Activated CD4-positive, CD25-positive, alpha-beta regulatory T cell treated with anti-CD3 and anti-CD28 coated beads, Interleukin-2, amount 50 U/mL, for 72 hours (primary cell): ENCODE results near the gene CLCF1.

Source experiments
- DNase-seq: peaks from one replicate; pipeline ENCODE4 v3.0.0; 2021

CLCF1 gene

GRCh38 chr11:67374571-67375281 is 1.3 kb upstream of the CLCF1 start:
- no peak for DNase-seq

GRCh38 chr11:67373648-67374570 is 511 bp upstream of the CLCF1 start:
- DNase-seq, result peak; percentile 61

GRCh38 chr11:67372321-67372992 is 941 bp downstream of the CLCF1 start:
- no peak for DNase-seq

GRCh38 chr11:67371911-67372320 is 1.5 kb downstream of the CLCF1 start:
- DNase-seq, result no peak

- no peak for DNase-seq
Measured at GRCh38 chr11:67371189-67371910, 2.0 kb downstream of the CLCF1 start.

GRCh38 chr11:67370351-67371076 is 2.9 kb downstream of the CLCF1 start:
- no peak for DNase-seq

- no peak for DNase-seq
Measured at GRCh38 chr11:67369801-67370284, 3.6 kb downstream of the CLCF1 start.

GRCh38 chr11:67369275-67369674 is 4.1 kb downstream of the CLCF1 start:
- no peak for DNase-seq

GRCh38 chr11:67368621-67369020 is 4.8 kb downstream of the CLCF1 start:
- DNase-seq, result no peak

GRCh38 chr11:67367761-67368227 is 5.6 kb downstream of the CLCF1 start:
- DNase-seq, result no peak

- no peak for DNase-seq
Measured at GRCh38 chr11:67366961-67367760, 6.2 kb downstream of the CLCF1 start.

GRCh38 chr11:67366546-67366945 is 6.9 kb downstream of the CLCF1 start:
- DNase-seq, result no peak

GRCh38 chr11:67365736-67366444 is 7.5 kb downstream of the CLCF1 start:
- DNase-seq, result no peak

GRCh38 chr11:67364783-67365722 is 8.3 kb downstream of the CLCF1 start:
- no peak for DNase-seq

GRCh38 chr11:67364169-67364568 is 9.2 kb downstream of the CLCF1 start:
- DNase-seq, result no peak

GRCh38 chr11:67357831-67358670 is 15.3 kb downstream of the CLCF1 start:
- no peak for DNase-seq

- peak; percentile 68 for DNase-seq
Measured at GRCh38 chr11:67356864-67357561, 16.4 kb downstream of the CLCF1 start.
